ENCODE measurements around the gene TBX10.
"Not testable (repeated sequence)": the region's sequence is repeated elsewhere in the genome, so short reads cannot be mapped to it uniquely, and the experiment has no call there.

DNA sequence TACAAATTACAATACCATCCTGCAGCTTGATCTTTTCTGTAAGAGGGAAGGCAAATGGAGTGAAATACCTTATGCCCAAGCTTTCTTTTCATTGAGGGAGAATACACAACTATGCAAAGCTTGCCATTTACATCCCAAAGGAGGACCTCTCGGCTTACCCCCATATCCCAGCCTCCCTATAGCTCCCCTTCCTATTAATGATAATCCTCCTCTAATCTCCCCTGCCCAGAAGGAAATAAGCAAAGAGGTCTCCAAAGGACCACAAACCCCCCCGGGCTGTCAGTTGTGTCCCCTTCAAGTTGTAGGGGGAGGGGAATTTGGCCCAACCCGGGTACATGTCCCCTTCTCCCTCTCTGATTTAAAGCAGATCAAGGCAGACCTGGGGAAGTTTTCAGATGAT is 17.6 kb downstream of the TBX10 start:
- TF ChIP-seq, protein P1, sequence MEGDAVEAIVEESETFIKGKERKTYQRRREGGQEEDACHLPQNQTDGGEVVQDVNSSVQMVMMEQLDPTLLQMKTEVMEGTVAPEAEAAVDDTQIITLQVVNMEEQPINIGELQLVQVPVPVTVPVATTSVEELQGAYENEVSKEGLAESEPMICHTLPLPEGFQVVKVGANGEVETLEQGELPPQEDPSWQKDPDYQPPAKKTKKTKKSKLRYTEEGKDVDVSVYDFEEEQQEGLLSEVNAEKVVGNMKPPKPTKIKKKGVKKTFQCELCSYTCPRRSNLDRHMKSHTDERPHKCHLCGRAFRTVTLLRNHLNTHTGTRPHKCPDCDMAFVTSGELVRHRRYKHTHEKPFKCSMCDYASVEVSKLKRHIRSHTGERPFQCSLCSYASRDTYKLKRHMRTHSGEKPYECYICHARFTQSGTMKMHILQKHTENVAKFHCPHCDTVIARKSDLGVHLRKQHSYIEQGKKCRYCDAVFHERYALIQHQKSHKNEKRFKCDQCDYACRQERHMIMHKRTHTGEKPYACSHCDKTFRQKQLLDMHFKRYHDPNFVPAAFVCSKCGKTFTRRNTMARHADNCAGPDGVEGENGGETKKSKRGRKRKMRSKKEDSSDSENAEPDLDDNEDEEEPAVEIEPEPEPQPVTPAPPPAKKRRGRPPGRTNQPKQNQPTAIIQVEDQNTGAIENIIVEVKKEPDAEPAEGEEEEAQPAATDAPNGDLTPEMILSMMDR (conservative IDR thresholded peaks at IDR 0.05; ENCODE audit: low read depth, low read length), result not testable (repeated sequence)
- TF ChIP-seq EZH2 (IDR thresholded peaks at IDR 0.05; ENCODE audit: borderline replicate concordance, low read depth, low read length, poor library complexity, severe bottlenecking), result not testable (repeated sequence)

Measured in A673 (cell line).